AG09319 (cell line): ENCODE results near the gene FBXL3.

Experiments used
- DNase-seq: peaks from one replicate; pipeline ENCODE4 v3.0.0-alpha.2; 2010; ENCODE audit warnings: low read depth; ENCODE audit errors: extremely low read depth
- TF ChIP-seq, protein P1 (sequence below): IDR thresholded peaks from 2 replicates; pipeline ENCODE4 v1.5.1; 2011; ENCODE audit warnings: low read depth, mild to moderate bottlenecking, inconsistent platforms, low read length, moderate library complexity

FBXL3 gene

GRCh38 chr13:76973920-76974617 lies 52.9 kb downstream of the FBXL3 start:
- DNase-seq = no peak
- TF ChIP-seq, protein P1, sequence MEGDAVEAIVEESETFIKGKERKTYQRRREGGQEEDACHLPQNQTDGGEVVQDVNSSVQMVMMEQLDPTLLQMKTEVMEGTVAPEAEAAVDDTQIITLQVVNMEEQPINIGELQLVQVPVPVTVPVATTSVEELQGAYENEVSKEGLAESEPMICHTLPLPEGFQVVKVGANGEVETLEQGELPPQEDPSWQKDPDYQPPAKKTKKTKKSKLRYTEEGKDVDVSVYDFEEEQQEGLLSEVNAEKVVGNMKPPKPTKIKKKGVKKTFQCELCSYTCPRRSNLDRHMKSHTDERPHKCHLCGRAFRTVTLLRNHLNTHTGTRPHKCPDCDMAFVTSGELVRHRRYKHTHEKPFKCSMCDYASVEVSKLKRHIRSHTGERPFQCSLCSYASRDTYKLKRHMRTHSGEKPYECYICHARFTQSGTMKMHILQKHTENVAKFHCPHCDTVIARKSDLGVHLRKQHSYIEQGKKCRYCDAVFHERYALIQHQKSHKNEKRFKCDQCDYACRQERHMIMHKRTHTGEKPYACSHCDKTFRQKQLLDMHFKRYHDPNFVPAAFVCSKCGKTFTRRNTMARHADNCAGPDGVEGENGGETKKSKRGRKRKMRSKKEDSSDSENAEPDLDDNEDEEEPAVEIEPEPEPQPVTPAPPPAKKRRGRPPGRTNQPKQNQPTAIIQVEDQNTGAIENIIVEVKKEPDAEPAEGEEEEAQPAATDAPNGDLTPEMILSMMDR = no peak

DNA sequence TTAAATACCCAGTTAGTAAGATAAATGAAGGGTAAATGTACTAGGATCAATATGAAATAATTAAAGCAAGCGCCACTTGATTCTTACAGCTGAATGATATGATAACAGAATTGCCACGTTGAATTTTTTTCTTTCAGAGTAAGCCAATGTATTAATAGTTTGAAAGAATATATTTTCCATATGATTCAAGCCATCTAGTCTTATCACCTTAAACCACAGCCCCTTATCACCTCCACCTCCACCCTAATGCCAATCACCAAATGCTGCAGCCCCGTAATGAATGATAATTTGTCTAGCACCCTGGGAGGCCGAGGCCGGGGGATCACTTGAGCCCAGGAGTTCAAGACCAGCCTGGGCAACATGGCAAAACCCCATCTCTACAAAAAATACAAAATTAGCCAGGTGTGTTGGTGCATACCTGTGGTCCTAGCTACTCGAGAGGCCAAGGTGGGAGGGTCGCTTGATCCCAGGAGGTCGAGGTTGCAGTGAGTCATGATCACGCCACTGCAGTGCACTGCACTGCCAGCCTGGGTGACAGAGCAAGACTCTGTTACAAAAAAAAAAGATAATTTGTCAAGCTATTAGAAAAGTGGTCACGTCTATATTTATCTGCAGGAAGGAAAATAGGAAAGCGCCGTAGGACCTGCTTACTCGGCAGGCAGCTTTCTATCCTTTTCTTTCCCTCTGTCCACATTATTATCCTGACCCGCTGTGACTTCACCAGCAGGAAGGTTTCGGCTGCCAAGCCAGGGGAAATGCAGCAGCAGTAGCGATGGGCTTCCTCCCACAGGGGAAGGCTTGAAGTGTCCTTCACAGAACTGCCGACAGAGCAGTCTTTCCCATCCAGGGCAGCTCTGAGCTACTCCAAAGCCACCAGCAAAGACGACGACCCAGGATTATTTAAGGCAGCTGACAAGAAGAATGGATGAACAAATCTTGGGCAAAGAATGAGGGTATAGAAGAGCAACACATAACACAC lies 54.8 kb downstream of the FBXL3 start:
- no peak for DNase-seq
- TF ChIP-seq, protein P1 = no peak

GRCh38 chr13:76971215-76971614 lies 55.7 kb downstream of the FBXL3 start:
- DNase-seq = no peak
- TF ChIP-seq, protein P1 = no peak

DNA sequence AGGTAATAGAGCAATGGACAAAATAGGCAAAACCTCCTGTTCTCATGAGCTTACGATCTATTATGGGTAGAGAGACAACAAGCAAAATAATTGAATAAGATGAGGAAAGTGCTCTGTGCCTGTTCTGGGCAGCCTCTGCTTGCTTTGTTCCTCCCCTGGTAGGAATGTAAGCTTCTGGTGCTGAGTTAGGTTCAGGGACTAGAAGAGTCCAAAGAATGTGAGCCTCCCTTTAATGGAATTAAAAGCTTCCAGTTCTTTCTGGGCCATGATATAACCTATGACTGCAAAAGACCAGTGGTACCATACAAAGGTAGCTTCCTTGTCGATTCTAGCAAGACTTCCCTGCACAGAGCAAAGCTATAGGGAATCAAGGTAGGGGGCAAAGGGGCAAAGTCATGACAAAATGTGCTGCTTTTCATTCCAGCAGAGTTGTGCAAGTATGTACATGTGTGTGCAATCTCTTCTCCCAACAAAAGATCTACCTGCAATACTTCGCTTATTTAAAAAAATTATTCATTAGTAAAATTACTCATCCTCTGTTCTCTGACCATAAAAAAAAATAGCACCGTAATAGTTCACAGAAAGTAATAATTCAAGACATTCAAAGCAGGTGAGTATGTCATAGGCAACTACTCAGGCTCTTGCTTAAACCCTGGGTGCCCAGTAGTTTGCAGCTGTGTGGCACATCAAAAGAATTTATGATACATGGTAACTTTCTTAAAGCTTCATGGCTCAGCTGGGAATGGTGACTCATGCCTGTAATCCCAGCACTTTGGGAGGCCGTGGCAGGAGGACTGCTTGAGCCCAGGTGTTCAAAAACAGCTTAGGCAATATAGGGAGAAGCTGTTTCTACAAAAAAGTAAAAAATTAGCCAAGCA lies 57.2 kb downstream of the FBXL3 start:
- no peak for DNase-seq
- TF ChIP-seq, protein P1 = no peak

DNA sequence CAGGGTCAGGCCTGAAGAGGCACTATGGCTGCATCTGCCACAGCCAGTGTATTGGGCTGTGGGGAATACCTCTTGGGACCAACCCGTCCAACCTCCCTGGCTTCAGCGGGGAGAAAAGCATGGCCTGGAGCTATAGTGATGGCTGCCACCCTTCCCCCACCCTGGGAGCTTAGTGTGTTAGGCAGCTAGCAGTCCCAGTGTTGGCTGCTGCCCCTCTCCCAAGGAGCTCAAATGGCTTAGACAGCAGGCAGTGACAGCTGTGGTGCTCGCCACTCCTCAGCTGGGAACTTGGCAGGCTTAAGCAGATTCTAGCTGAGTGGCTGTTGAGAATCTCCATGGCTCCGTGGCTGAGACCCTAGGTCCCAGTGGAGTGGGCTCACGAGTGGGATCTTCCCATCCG lies 58.9 kb downstream of the FBXL3 start:
- TF ChIP-seq, protein P1 = no peak
- no peak for DNase-seq

DNA sequence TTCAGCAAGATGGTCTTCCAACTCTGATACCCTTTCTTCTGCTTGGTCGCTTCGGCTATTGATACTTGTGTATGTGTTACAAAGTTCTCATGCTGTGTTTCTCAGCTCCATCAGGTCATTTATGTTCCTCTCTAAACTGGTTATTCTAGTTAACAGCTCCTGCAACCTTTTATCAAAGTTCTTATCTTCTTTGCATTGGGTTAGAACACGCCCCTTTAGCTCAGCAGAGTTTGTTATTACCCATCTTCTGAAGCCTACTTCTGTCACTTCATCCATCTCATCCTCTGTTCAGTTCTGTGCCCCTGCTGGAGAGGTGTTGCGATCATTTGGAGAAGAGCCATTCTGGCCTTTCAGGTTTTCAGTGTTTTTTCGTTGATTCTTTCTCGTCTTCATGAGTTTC lies 59.9 kb downstream of the FBXL3 start:
- TF ChIP-seq, protein P1 = no peak
- no peak for DNase-seq
